SK-N-SH treated with all-trans-retinoic acid at 6 μM for 48 hours (cell line): Measurements from ENCODE around the gene PPP2R5B.

Source experiments
- ARNTL ChIP-seq: fragments of 450-650 bp; formaldehyde crosslinking; IDR thresholded peaks from 2 replicates; pipeline ENCODE4 v1.5.0; 2020; ENCODE audit warnings: low read depth, mild to moderate bottlenecking, moderate library complexity, borderline replicate concordance
- ESRRG ChIP-seq: fragments of 250-450 bp; sonication (Bioruptor Pico); IDR thresholded peaks from 2 replicates; pipeline ENCODE4 v1.6.1; 2021; ENCODE audit warnings: mild to moderate bottlenecking
- PPARA ChIP-seq: fragments of 250-450 bp; sonication (Bioruptor Pico); IDR thresholded peaks from 2 replicates; pipeline ENCODE4 v1.5.0; 2020; ENCODE audit warnings: mild to moderate bottlenecking, borderline replicate concordance
- RARB ChIP-seq: fragments of 250-450 bp; sonication (Bioruptor Pico); IDR thresholded peaks from 2 replicates; pipeline ENCODE4 v1.8.0; 2021; ENCODE audit warnings: mild to moderate bottlenecking, moderate library complexity
- SNAI2 ChIP-seq: fragments of 250-450 bp; sonication (Bioruptor Pico); IDR thresholded peaks from 2 replicates; pipeline ENCODE4 v1.5.0; 2020; ENCODE audit warnings: mild to moderate bottlenecking, moderate library complexity
- TOX ChIP-seq: fragments of 250-450 bp; sonication (Bioruptor Pico); IDR thresholded peaks from 2 replicates; pipeline ENCODE4 v1.8.0; 2021; ENCODE audit warnings: mild to moderate bottlenecking, moderate library complexity, borderline replicate concordance
- ZC3H10 ChIP-seq: fragments of 250-450 bp; sonication (Bioruptor Pico); IDR thresholded peaks from 2 replicates; pipeline ENCODE4 v1.5.1; 2021; ENCODE audit warnings: mild to moderate bottlenecking, moderate library complexity
- ZFP30 ChIP-seq: fragments of 450-650 bp; formaldehyde crosslinking; IDR thresholded peaks from 2 replicates; pipeline ENCODE4 v1.5.0; 2022; ENCODE audit warnings: mild to moderate bottlenecking, moderate library complexity
- TF ChIP-seq, protein P1 (sequence below): fragments of 250-450 bp; sonication (Bioruptor Pico); IDR thresholded peaks from 2 replicates; pipeline ENCODE4 v1.8.0; 2020; ENCODE audit warnings: mild to moderate bottlenecking, moderate library complexity, borderline replicate concordance

DNA sequence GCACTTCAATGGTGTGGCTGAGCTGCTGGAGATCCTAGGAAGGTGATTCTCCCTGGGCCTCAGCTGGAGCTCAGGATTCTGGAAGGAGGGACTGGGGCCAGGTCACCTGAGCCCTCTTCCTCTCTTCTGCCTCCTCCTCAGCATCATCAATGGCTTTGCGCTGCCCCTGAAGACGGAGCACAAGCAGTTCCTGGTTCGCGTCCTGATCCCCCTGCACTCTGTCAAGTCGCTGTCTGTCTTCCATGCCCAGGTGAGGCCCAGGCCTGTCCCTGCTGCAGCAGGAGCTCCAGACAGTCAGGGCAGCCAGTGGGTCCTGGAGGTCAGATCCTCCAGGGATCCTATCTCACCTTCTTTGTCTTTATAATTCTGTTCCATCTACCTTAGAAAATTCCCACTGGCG is 5.9 kb downstream of the PPP2R5B start:
- TF ChIP-seq, protein P1, sequence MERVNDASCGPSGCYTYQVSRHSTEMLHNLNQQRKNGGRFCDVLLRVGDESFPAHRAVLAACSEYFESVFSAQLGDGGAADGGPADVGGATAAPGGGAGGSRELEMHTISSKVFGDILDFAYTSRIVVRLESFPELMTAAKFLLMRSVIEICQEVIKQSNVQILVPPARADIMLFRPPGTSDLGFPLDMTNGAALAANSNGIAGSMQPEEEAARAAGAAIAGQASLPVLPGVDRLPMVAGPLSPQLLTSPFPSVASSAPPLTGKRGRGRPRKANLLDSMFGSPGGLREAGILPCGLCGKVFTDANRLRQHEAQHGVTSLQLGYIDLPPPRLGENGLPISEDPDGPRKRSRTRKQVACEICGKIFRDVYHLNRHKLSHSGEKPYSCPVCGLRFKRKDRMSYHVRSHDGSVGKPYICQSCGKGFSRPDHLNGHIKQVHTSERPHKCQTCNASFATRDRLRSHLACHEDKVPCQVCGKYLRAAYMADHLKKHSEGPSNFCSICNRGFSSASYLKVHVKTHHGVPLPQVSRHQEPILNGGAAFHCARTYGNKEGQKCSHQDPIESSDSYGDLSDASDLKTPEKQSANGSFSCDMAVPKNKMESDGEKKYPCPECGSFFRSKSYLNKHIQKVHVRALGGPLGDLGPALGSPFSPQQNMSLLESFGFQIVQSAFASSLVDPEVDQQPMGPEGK (CRISPR knock-in tag) = no peak
- TF ChIP-seq TOX (no peak), ESRRG (no peak), ZFP30 (CRISPR knock-in tag) (no peak), ZC3H10 (CRISPR knock-in tag) (no peak), ARNTL (CRISPR knock-in tag) (no peak), SNAI2 (CRISPR knock-in tag) (no peak), RARB (no peak), PPARA (CRISPR knock-in tag) (no peak)
